ENCODE data around the gene CELF2. TPM values are rescaled to one million over a fixed set of nuclear protein-coding genes. Genes with fewer than 3 reads are reported as not detected.

CELF2 gene
- total RNA-seq, 1 experiment from 2014 or later: 28.7 TPM

- H3K36me3 Mint-ChIP-seq (ENCODE audit: insufficient read depth in 1 of 3, low read depth in 3 of 3): peaks cover 0 to 30% (median 30%) of the 10 kb centered on the region in 3 experiments; a peak in 6 of 7 replicates
- no peak overlapping the region for H3K27ac Mint-ChIP-seq
These were observed 300.4 kb downstream of the CELF2 start for GRCh38 chr10:11317936-11318670.

More at GRCh38 chr10:11317936-11318670, 300.4 kb downstream of the CELF2 start:
- Histone ChIP-seq H3K23me2 (ENCODE audit: insufficient read length, low read depth, low read length, poor library complexity, severe bottlenecking) (no peaks in the 10 kb centered on the region), H2BK120ac (ENCODE audit: low read depth, low read length, poor library complexity, severe bottlenecking) (no peak overlapping the region), H3K9ac (ENCODE audit: extremely low read depth, insufficient read length, low read length) (no peak overlapping the region), H3K23ac (ENCODE audit: insufficient read length, low read depth, low read length) (no peak overlapping the region), H2BK15ac (ENCODE audit: low read depth, low read length) (no peak overlapping the region), H3K18ac (ENCODE audit: insufficient read length, low read depth, low read length) (no peak overlapping the region), H3K14ac (ENCODE audit: insufficient read depth, low read length) (no peak overlapping the region), H3T11ph (ENCODE audit: low read length) (no peak overlapping the region), H2BK5ac (ENCODE audit: insufficient read length, low read length) (no peak overlapping the region), H2BK20ac (ENCODE audit: low read depth, low read length, poor library complexity, severe bottlenecking) (no peak overlapping the region), H2BK12ac (ENCODE audit: insufficient read length, low read depth, low read length) (no peak overlapping the region), H3K56ac (ENCODE audit: insufficient read length, low read depth, low read length) (no peak overlapping the region), H3K79me2 (ENCODE audit: insufficient read depth, low read length) (no peaks in the 10 kb centered on the region), H4K8ac (replicated peaks; ENCODE audit: insufficient read length, low read depth, low read length) (no peak overlapping the region), H3K9me3 (ENCODE audit: control insufficient read depth, low read depth, low read length) (no peaks in the 10 kb centered on the region), H3K27ac (ENCODE audit: insufficient read length, low read depth, low read length) (no peak overlapping the region), H3K4me2 (ENCODE audit: insufficient read depth, insufficient read length, low read length) (no peak overlapping the region), H2AFZ (ENCODE audit: low read length) (no peak overlapping the region), H3K27me3 (ENCODE audit: insufficient read depth, low read length) (no peaks in the 10 kb centered on the region), H2AK5ac (ENCODE audit: insufficient read length, low read length) (no peak overlapping the region), H4K20me1 (ENCODE audit: control insufficient read depth, insufficient read depth, insufficient read length) (no peaks in the 10 kb centered on the region), H3K4me1 (ENCODE audit: insufficient read depth, low read length) (no peaks in the 10 kb centered on the region), H3K79me1 (ENCODE audit: insufficient read depth, low read depth, low read length, poor library complexity, severe bottlenecking) (no peaks in the 10 kb centered on the region), H3K4ac (ENCODE audit: low read depth, low read length) (no peak overlapping the region), H4K91ac (ENCODE audit: insufficient read length, low read depth, low read length) (no peak overlapping the region), H4K5ac (ENCODE audit: insufficient read length, low read depth, low read length) (no peak overlapping the region)
- TF ChIP-seq, protein P1, sequence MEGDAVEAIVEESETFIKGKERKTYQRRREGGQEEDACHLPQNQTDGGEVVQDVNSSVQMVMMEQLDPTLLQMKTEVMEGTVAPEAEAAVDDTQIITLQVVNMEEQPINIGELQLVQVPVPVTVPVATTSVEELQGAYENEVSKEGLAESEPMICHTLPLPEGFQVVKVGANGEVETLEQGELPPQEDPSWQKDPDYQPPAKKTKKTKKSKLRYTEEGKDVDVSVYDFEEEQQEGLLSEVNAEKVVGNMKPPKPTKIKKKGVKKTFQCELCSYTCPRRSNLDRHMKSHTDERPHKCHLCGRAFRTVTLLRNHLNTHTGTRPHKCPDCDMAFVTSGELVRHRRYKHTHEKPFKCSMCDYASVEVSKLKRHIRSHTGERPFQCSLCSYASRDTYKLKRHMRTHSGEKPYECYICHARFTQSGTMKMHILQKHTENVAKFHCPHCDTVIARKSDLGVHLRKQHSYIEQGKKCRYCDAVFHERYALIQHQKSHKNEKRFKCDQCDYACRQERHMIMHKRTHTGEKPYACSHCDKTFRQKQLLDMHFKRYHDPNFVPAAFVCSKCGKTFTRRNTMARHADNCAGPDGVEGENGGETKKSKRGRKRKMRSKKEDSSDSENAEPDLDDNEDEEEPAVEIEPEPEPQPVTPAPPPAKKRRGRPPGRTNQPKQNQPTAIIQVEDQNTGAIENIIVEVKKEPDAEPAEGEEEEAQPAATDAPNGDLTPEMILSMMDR (conservative IDR thresholded peaks at IDR 0.05): no peak
- Mint-ChIP-seq H3K27me3 (ENCODE audit: low read depth) (no peaks in the 10 kb centered on the region), H3K4me1 (no peaks in the 10 kb centered on the region; a peak in 1 of 4 replicates), H3K4me3 (no peak overlapping the region), H3K9me3 (no peaks in the 10 kb centered on the region)
- DNase-seq: no peak
- WGBS (ENCODE audit: extremely low coverage, insufficient read length, low lambda C conversion rate): no CpG with 5 or more reads among the region's 7 CpGs
